B cell (primary cell): Measurements from ENCODE around the gene CORO1C. TPM values are rescaled to one million over a fixed set of nuclear protein-coding genes. Genes with fewer than 3 reads are reported as not detected.

Source experiments
- ATAC-seq: fragments of 200-7000 bp; cut with Tn5 transposase; one replicate; pipeline ENCODE4 v1.10.0; 2021; ENCODE audit warnings: low read depth, mild to moderate bottlenecking, moderate number of reproducible peaks, moderate library complexity
- CTCF ChIA-PET: fragments of 350-600 bp; sonication (Branson Sonifier 250); formaldehyde crosslinking; loops from one replicate; lab custom pipeline; 2021; ENCODE audit warnings: antibody characterized with exemption, inconsistent platforms; lab: Charles Lee
- POLR2A ChIA-PET: fragments of 350-600 bp; sonication (Branson Sonifier 250); formaldehyde crosslinking; loops from one replicate; lab custom pipeline; 2021; ENCODE audit warnings: antibody characterized with exemption; lab: Charles Lee
- DNase-seq: peaks from one replicate; pipeline ENCODE4 v3.0.0; 2013
- H2AFZ ChIP-seq: 2 replicates; pipeline ENCODE4 v1.6.1; 2012; ENCODE audit warnings: mild to moderate bottlenecking, low read depth, low read length; ENCODE audit not compliant: insufficient read depth, poor library complexity, severe bottlenecking
- H3K27ac ChIP-seq, 2 donors: 1 replicate in 1 of 2; 2 replicates in 1 of 2; pipeline ENCODE4 v1.5.1; 2012 to 2013; ENCODE audit warnings: low read length in 2 of 2, mild to moderate bottlenecking in 2 of 2, moderate library complexity in 1 of 2
- H3K27me3 ChIP-seq, 4 experiments: fragments of 200-600 bp in 1 of 4; sonication (generic) in 1 of 4; replicated peaks in 1 of 4; 1 replicate in 2 of 4; 2 replicates in 2 of 4; pipeline versions ENCODE4 v1.6.1 to v1.7.0; 2013 to 2016; ENCODE audit warnings: low read length in 3 of 4, mild to moderate bottlenecking in 2 of 4, mixed read lengths in 1 of 4, moderate library complexity in 1 of 4; ENCODE audit not compliant: insufficient read depth in 4 of 4, control insufficient read depth in 3 of 4; ENCODE audit errors: control extremely low read depth in 1 of 4
- H3K36me3 ChIP-seq, 2 experiments: replicated peaks in 1 of 2; 1 replicate in 1 of 2; 2 replicates in 1 of 2; pipeline versions ENCODE4 v1.6.1 to v1.7.1; 2013; ENCODE audit warnings: low read length in 1 of 2; ENCODE audit not compliant: insufficient read depth in 2 of 2, control insufficient read depth in 1 of 2; ENCODE audit errors: control extremely low read depth in 1 of 2, extremely low read depth in 1 of 2
- H3K4me1 ChIP-seq, 2 donors: fragments of 200-600 bp in 1 of 2; sonication (generic) in 1 of 2; 1 replicate in 1 of 2; 2 replicates in 1 of 2; pipeline versions ENCODE4 v1.5.1 to v1.6.1; 2013 to 2017; ENCODE audit warnings: low read length in 2 of 2; ENCODE audit not compliant: control insufficient read depth in 2 of 2, insufficient read depth in 2 of 2
- H3K4me2 ChIP-seq: replicated peaks from 2 replicates; pipeline ENCODE3; 2012; ENCODE audit warnings: mild to moderate bottlenecking, low read depth, low read length; ENCODE audit not compliant: poor library complexity, severe bottlenecking
- H3K4me3 ChIP-seq, 5 experiments: fragments of 200-600 bp in 1 of 5; sonication (generic) in 1 of 5; 1 replicate in 3 of 5; 2 replicates in 2 of 5; pipeline versions ENCODE4 v1.5.1 to v1.7.0; 2011 to 2016; ENCODE audit warnings: low read length in 4 of 5, mild to moderate bottlenecking in 4 of 5, low read depth in 2 of 5, control low read depth in 1 of 5, moderate library complexity in 1 of 5; ENCODE audit not compliant: insufficient read depth in 1 of 5; ENCODE audit errors: control extremely low read depth in 1 of 5, extremely low read depth in 1 of 5
- H3K79me2 ChIP-seq: fragments of 200-600 bp; sonication (generic); one replicate; pipeline ENCODE4 v1.6.0; 2016; ENCODE audit warnings: low read length; ENCODE audit not compliant: control insufficient read depth, insufficient read depth
- H3K9ac ChIP-seq: fragments of 200-600 bp; sonication (generic); 2 replicates; pipeline ENCODE4 v1.6.1; 2017; ENCODE audit warnings: mild to moderate bottlenecking, low read length, moderate library complexity
- H3K9me3 ChIP-seq, 3 donors: one replicate each; pipeline versions ENCODE4 v1.6.1 to v1.7.1; 2013; ENCODE audit warnings: low read length in 2 of 3; ENCODE audit not compliant: control insufficient read depth in 2 of 3, insufficient read depth in 1 of 3; ENCODE audit errors: control extremely low read depth in 1 of 3
- H4K20me1 ChIP-seq: 2 replicates; pipeline ENCODE4 v1.6.0; 2012; ENCODE audit warnings: mild to moderate bottlenecking, low read length; ENCODE audit not compliant: insufficient read depth, control insufficient read depth, poor library complexity, severe bottlenecking
- H3K27ac Mint-ChIP-seq: one replicate; pipeline ENCODE4 v1.8.0; 2021; ENCODE audit warnings: mixed read lengths
- H3K27me3 Mint-ChIP-seq: one replicate; pipeline ENCODE4 v1.8.0; 2021; ENCODE audit warnings: mixed read lengths
- H3K4me1 Mint-ChIP-seq: one replicate; pipeline ENCODE4 v1.8.0; 2021; ENCODE audit warnings: mixed read lengths
- H3K4me3 Mint-ChIP-seq: one replicate; pipeline ENCODE4 v1.8.0; 2021; ENCODE audit warnings: mixed read lengths
- H3K9me3 Mint-ChIP-seq: one replicate; pipeline ENCODE4 v1.8.0; 2022; ENCODE audit warnings: mixed read lengths; ENCODE audit not compliant: insufficient read depth
- CTCF ChIP-seq: fragments of 200-600 bp; IDR thresholded peaks from one replicate; pipeline ENCODE4 v1.8.0; 2022; ENCODE audit warnings: antibody characterized with exemption, mild to moderate bottlenecking
- EZH2 ChIP-seq: IDR thresholded peaks from 2 replicates; pipeline ENCODE4 v1.6.1; 2012; ENCODE audit warnings: borderline replicate concordance, low read depth, mild to moderate bottlenecking, moderate library complexity, low read length; ENCODE audit not compliant: insufficient read depth, poor library complexity, severe bottlenecking
- WGBS: methylation state at CpG from one replicate; pipeline ENCODE4 v1.1.5; 2013; ENCODE audit warnings: missing lambda C conversion rate; ENCODE audit not compliant: insufficient coverage; 5-methylcytosine and 5-hydroxymethylcytosine counted together
- intact Hi-C: fragments of 100-400 bp; cut with micrococcal nuclease; formaldehyde crosslinking; loops from one replicate; pipeline ENCODE4 v1.10.0; 2022
- polyA plus RNA-seq: library from polyadenylated mRNA; depleted of rRNA; stranded (reverse); fragments of >200 nt; gene quantifications from 2 replicates; pipeline ENCODE4 v1.2.3, GENCODE V29; 2012
- total RNA-seq, 2 donors: library from RNA; stranded (reverse); fragments of 120-200 nt in 1 of 2; gene quantifications; 1 replicate in 1 of 2; 2 replicates in 1 of 2; pipeline versions ENCODE4 v1.2.3 to v1.2.4, GENCODE V29; 2013 to 2022

Gene CORO1C
- total and polyA plus RNA-seq, 2 donors (not counting 1 experiment from before 2014, with no cell fraction given) = 19.2 to 68.0 TPM

- TF ChIP-seq EZH2 = no peak
- no peak for TF ChIP-seq CTCF
- Histone ChIP-seq H3K4me3 (no peak overlapping the region), H4K20me1 (peaks cover 5% of the 10 kb centered on the region), H3K9me3 (no peaks in the 10 kb centered on the region), H3K79me2 (peaks cover 5% of the 10 kb centered on the region), H3K36me3 (peaks cover 11 to 55% of the 10 kb centered on the region in 2 experiments), H3K4me2 (no peak overlapping the region), H3K27ac (peak overlapping the region; percentile 2 to 35), H3K9ac (no peak overlapping the region), H2AFZ (no peak overlapping the region), H3K4me1 (peaks cover 14 to 15% of the 10 kb centered on the region in 2 donors), H3K27me3 (no peaks in the 10 kb centered on the region)
- ATAC-seq (peak; percentile 63), DNase-seq (no peak)
- no peak overlapping the region for H3K4me3 Mint-ChIP-seq
- POLR2A ChIA-PET = interaction anchor here (0.6 to 1.7 kb wide), 7 partner anchors 11 to 209 kb away, joined by 3 to 8 read pairs (median 4); partner anchors contain the start of gene SELPLG
- H3K27ac Mint-ChIP-seq = peak overlapping the region; percentile 79
- no peaks in the 10 kb centered on the region for H3K9me3 Mint-ChIP-seq
- peaks cover 28% of the 10 kb centered on the region for H3K4me1 Mint-ChIP-seq
- no peaks in the 10 kb centered on the region for H3K27me3 Mint-ChIP-seq
- CTCF ChIA-PET = interaction anchor here (0.8 to 10.3 kb wide), 11 partner anchors 10 to 298 kb away, joined by 3 to 133 read pairs (median 7); partner anchors contain the start of gene ISCU
- intact Hi-C loops = no loop called here
Observed at GRCh38 chr12:108653082-108653516, 78.2 kb downstream of the CORO1C start.

DNA sequence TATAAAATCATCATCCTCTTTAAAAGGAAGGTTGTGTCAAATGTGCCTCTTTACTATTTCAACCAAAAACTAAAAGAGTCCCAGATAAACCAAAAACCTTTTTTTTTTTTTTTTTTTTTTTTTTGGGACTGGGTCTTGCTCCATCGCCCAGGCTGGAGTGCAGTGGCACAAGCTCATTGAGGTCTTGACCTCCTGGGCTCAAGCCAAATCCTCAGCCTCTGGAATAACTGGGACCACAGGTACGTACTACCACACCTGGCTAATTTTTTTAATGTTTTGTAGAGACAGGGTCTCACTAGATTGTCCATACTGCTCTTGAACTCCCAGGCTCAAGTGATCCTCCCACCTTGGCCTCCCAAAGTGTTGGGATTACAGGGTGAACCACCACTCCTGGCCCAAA lies 81.2 kb downstream of the CORO1C start:
- POLR2A ChIA-PET = interaction anchor here (0.6 to 0.7 kb wide), 2 partner anchors 10 to 33 kb away, joined by 5 to 13 read pairs; no protein-coding TSS in a partner anchor
- DNase-seq (no peak), ATAC-seq (no peak)

More for the DNA sequence above, 81.2 kb downstream of the CORO1C start:
- Histone ChIP-seq H2AFZ (no peak overlapping the region), H3K4me2 (no peak overlapping the region), H3K9me3 (no peaks in the 10 kb centered on the region), H3K9ac (no peak overlapping the region), H3K4me1 (peaks cover 26% of the 10 kb centered on the region in 2 donors), H3K27me3 (no peaks in the 10 kb centered on the region), H3K36me3 (peaks cover 14 to 58% of the 10 kb centered on the region in 2 experiments), H3K27ac (no peak overlapping the region), H3K79me2 (no peaks in the 10 kb centered on the region), H4K20me1 (peaks cover 5% of the 10 kb centered on the region), H3K4me3 (no peak overlapping the region)
- no peak overlapping the region for H3K4me3 Mint-ChIP-seq
- peaks cover 52% of the 10 kb centered on the region for H3K4me1 Mint-ChIP-seq
- no peak for TF ChIP-seq EZH2
- no peak for TF ChIP-seq CTCF
- intact Hi-C loops = no loop called here
- CTCF ChIA-PET = interaction anchor here (0.7 to 10.3 kb wide), 7 partner anchors 8 to 152 kb away, joined by 3 to 133 read pairs (median 5); partner anchors contain the start of gene SELPLG
- H3K27ac Mint-ChIP-seq = no peak overlapping the region
- no peaks in the 10 kb centered on the region for H3K9me3 Mint-ChIP-seq
- H3K27me3 Mint-ChIP-seq = no peaks in the 10 kb centered on the region
- WGBS = no CpG with 5 or more reads among the region's 2 CpGs
